GM13976 (cell line): ENCODE measurements around the gene CARD9.

Experiments used
- DNase-seq: peaks from one replicate; pipeline ENCODE4 v3.0.0; 2012; ENCODE audit warnings: low spot score
- CTCF ChIP-seq: IDR thresholded peaks from 2 replicates; pipeline ENCODE4 v1.5.1; 2012; ENCODE audit warnings: borderline replicate concordance, mild to moderate bottlenecking; ENCODE audit not compliant: insufficient read depth; ENCODE audit errors: extremely low read depth, missing control alignments, control extremely low read depth
- in situ Hi-C: fragments of 300-500 bp; cut with MboI; formaldehyde crosslinking; loops from one replicate; pipeline ENCODE4 v1.12.0; 2022; ENCODE audit warnings: low sequenced_read_pairs, mixed read lengths, inconsistent platforms; ENCODE audit not compliant: unreplicated experiment

The CARD9 gene

GRCh38 chr9:136343121-136343883 is 30.2 kb downstream of the CARD9 start:
- in situ Hi-C loops, result no loop called here

GRCh38 chr9:136342181-136343120 is 31.0 kb downstream of the CARD9 start:
- peak; percentile 85 for DNase-seq
- no peak for TF ChIP-seq CTCF
- in situ Hi-C loops, result no loop called here

More at GRCh38 chr9:136343121-136343883, 30.2 kb downstream of the CARD9 start:
- DNase-seq, result no peak
- no peak for TF ChIP-seq CTCF

GRCh38 chr9:136341769-136342168 is 31.7 kb downstream of the CARD9 start:
- no peak for DNase-seq
- in situ Hi-C loops, result no loop called here
- no peak for TF ChIP-seq CTCF

- no peak for TF ChIP-seq CTCF
- no peak for DNase-seq
- in situ Hi-C loops, result no loop called here
These were observed 32.3 kb downstream of the CARD9 start for GRCh38 chr9:136341042-136341655.

GRCh38 chr9:136340356-136341041 is 33.0 kb downstream of the CARD9 start:
- TF ChIP-seq CTCF, result no peak
- in situ Hi-C loops, result no loop called here
- no peak for DNase-seq

GRCh38 chr9:136339958-136340310 is 33.5 kb downstream of the CARD9 start:
- in situ Hi-C loops, result no loop called here
- DNase-seq, result no peak
- TF ChIP-seq CTCF, result no peak
